Activated CD4-positive, alpha-beta memory T cell treated with anti-CD3 and anti-CD28 coated beads, Interleukin-2, amount 10 ng/mL, durations not matched to agents 7 days and 5 days (primary cell): Measurements from ENCODE around the gene SEC14L1. TPM values are rescaled to one million over a fixed set of nuclear protein-coding genes. Genes with fewer than 3 reads are reported as not detected.
"Not testable (repeated sequence)": the region's sequence is repeated elsewhere in the genome, so short reads cannot be mapped to it uniquely, and the experiment has no call there.

Experiments
- CTCF ChIA-PET: fragments of 350-600 bp; sonication (Branson Sonifier 250); formaldehyde crosslinking; loops from one replicate; lab custom pipeline; 2021; ENCODE audit warnings: antibody characterized with exemption, inconsistent platforms; lab: Charles Lee
- POLR2A ChIA-PET: fragments of 350-600 bp; sonication (Branson Sonifier 250); formaldehyde crosslinking; loops from one replicate; lab custom pipeline; 2021; ENCODE audit warnings: antibody characterized with exemption; lab: Charles Lee
- DNase-seq: peaks from one replicate; pipeline ENCODE4 v3.0.0-alpha.2; 2020
- H3K27ac Mint-ChIP-seq: one replicate; pipeline ENCODE4 v1.8.0; 2021; ENCODE audit warnings: mild to moderate bottlenecking, mixed read lengths
- H3K27me3 Mint-ChIP-seq: one replicate; pipeline ENCODE4 v1.8.0; 2021; ENCODE audit warnings: mixed read lengths
- H3K36me3 Mint-ChIP-seq: one replicate; pipeline ENCODE4 v1.8.0; 2021; ENCODE audit warnings: low read depth, mixed read lengths
- H3K4me1 Mint-ChIP-seq: one replicate; pipeline ENCODE4 v1.8.0; 2021; ENCODE audit warnings: mixed read lengths
- H3K4me3 Mint-ChIP-seq: one replicate; pipeline ENCODE4 v1.8.0; 2021; ENCODE audit warnings: mild to moderate bottlenecking, mixed read lengths
- H3K9me3 Mint-ChIP-seq: one replicate; pipeline ENCODE4 v1.8.0; 2021; ENCODE audit warnings: mixed read lengths
- total RNA-seq, 2 experiments: library from RNA; stranded (reverse); gene quantifications; one replicate each; pipeline ENCODE4 v1.2.3, GENCODE V29; 2021

SEC14L1 gene
- total RNA-seq, 2 experiments from 2014 or later: 77.2 to 82.2 TPM

DNA sequence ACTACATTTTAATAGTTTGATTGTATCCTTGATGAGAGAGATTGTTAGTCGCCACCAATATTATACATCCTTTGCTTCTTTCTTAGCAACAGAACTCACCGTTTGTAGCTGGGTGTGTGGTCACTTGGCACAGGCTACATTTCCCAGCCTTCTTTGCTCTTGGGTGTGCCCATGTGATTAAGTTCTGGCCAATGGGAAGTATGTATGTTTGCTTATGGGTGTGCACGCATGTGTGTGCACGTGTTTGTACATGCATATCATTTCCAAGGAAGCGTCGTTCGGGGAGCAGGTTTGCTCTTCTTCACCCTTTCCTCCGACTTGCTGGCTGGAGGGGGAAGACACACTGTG is 4.4 kb upstream of the SEC14L1 start:
- ChIA-PET CTCF (interaction anchor here (2.4 kb wide), 1 partner anchor 8 kb away, joined by 15 read pairs; no protein-coding TSS in a partner anchor), POLR2A (no interaction called here)
- H3K4me1 Mint-ChIP-seq: peaks cover 40% of the 10 kb centered on the region
- DNase-seq: no peak
- H3K27ac Mint-ChIP-seq: no peak overlapping the region
- H3K27me3 Mint-ChIP-seq: no peaks in the 10 kb centered on the region
- H3K4me3 Mint-ChIP-seq: no peak overlapping the region
- H3K9me3 Mint-ChIP-seq: peaks cover 28% of the 10 kb centered on the region
- H3K36me3 Mint-ChIP-seq: peaks cover 37% of the 10 kb centered on the region

DNA sequence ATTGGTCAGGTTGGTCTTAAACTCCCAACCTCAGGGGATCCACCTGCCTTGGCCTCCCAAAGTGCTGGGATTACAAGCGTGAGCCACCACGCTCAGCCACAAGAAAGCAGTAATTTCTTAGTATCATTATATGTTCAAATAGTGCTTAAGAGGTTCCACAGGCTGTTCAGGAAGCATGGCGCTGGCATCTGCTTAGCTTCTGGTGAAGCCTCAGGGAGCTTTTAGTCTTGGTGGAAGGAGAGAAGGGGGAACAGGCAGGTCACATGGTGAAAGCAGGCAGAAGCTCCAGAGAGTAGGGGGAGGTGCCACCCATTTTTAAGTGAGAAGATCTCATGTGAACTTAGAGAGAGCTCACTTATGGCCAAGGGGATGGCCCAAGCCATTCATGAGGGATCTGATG is 3.7 kb upstream of the SEC14L1 start:
- Mint-ChIP-seq H3K4me3 (no peak overlapping the region), H3K27me3 (no peaks in the 10 kb centered on the region), H3K27ac (peak overlapping the region; percentile 95), H3K4me1 (peaks cover 45% of the 10 kb centered on the region), H3K9me3 (peaks cover 28% of the 10 kb centered on the region), H3K36me3 (peaks cover 43% of the 10 kb centered on the region)
- ChIA-PET POLR2A (interaction anchor here (5.0 to 6.5 kb wide), 2 partner anchors 8 to 48 kb away, joined by 51 to 148 read pairs; no protein-coding TSS in a partner anchor), CTCF (interaction anchor here (2.1 to 2.4 kb wide), 2 partner anchors 8 to 50 kb away, joined by 8 to 15 read pairs; no protein-coding TSS in a partner anchor)
- no peak for DNase-seq

DNA sequence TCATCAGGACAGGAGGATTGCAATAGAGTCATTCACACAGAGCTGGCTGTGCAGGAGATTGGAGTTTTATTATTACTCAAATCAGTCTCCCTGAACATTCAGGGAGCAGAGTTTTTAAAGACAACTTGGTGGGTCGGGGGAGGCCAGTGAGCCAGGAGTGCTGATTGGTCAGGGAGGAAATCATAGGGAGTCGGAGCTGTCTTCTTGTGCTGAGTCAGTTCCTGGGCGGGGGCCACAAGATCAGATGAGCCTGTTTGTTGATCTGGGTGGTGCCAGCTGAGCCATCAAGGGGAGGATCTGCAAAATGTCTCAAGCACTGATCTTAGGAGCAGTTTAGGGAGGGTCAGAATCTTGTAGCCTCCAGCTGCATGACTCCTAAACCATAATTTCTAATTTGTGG is 2.9 kb upstream of the SEC14L1 start:
- H3K4me3 Mint-ChIP-seq, H3K27me3 Mint-ChIP-seq: not testable (repeated sequence)
- DNase-seq: peak; percentile 77
- ChIA-PET POLR2A (interaction anchor here (1.6 to 6.5 kb wide), 3 partner anchors 9 to 49 kb away, joined by 4 to 148 read pairs (median 51); no protein-coding TSS in a partner anchor), CTCF (interaction anchor here (2.1 to 2.4 kb wide), 2 partner anchors 9 to 51 kb away, joined by 8 to 15 read pairs; no protein-coding TSS in a partner anchor)
- peaks cover 49% of the 10 kb centered on the region for H3K36me3 Mint-ChIP-seq
- peak overlapping the region; percentile 95 for H3K27ac Mint-ChIP-seq
- peaks cover 28% of the 10 kb centered on the region for H3K9me3 Mint-ChIP-seq
- peaks cover 52% of the 10 kb centered on the region for H3K4me1 Mint-ChIP-seq

DNA sequence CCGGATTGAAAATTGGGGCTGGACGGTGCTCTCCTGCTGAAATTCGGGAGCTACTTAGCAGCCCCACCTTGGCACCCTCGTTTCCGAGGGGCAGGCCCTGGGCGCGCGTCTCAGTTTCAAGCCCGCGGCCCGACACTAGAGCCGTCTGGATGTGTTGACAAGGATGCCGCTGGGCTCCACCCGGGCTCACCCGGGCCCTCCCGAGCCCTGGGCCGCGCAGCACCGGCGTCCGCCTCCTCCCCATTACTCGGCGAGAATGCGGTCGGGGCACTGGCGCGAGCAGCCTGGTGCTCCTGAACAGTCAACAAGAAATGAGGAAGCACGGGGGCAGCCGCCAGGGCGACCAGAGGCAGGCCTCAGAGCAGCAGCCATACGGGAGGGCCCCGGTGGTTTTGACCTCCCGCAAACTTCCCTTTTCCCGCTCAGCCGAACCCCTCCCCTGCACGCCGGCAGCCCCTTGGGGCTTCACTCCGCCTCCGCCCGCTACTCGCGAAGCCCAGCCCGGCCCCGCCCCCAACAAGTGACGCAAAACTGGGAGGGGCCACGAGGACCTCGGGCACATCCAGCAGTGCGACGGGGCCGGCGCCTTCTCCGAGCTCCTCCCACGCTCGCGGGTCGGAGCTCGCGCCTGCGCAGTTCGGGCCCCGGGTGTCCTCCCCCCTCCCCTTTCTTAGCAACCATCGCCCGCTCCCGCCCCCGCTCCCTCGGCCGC is 447 bp upstream of the SEC14L1 start:
- peaks cover 63% of the 10 kb centered on the region for H3K36me3 Mint-ChIP-seq
- H3K4me3 Mint-ChIP-seq: peak overlapping the region; percentile 72
- H3K4me1 Mint-ChIP-seq: peaks cover 66% of the 10 kb centered on the region
- no peaks in the 10 kb centered on the region for H3K27me3 Mint-ChIP-seq
- POLR2A ChIA-PET: interaction anchor here (0.8 to 6.5 kb wide), 17 partner anchors 11 to 469 kb away, joined by 3 to 148 read pairs (median 4); partner anchors contain the start of genes MFSD11 and SRSF2
- peak overlapping the region; percentile 95 for H3K27ac Mint-ChIP-seq
- DNase-seq: peak; percentile 100
- CTCF ChIA-PET: interaction anchor here (1.0 to 3.1 kb wide), 8 partner anchors 10 to 54 kb away, joined by 3 to 19 read pairs (median 6); no protein-coding TSS in a partner anchor
- H3K9me3 Mint-ChIP-seq: peaks cover 22% of the 10 kb centered on the region

DNA sequence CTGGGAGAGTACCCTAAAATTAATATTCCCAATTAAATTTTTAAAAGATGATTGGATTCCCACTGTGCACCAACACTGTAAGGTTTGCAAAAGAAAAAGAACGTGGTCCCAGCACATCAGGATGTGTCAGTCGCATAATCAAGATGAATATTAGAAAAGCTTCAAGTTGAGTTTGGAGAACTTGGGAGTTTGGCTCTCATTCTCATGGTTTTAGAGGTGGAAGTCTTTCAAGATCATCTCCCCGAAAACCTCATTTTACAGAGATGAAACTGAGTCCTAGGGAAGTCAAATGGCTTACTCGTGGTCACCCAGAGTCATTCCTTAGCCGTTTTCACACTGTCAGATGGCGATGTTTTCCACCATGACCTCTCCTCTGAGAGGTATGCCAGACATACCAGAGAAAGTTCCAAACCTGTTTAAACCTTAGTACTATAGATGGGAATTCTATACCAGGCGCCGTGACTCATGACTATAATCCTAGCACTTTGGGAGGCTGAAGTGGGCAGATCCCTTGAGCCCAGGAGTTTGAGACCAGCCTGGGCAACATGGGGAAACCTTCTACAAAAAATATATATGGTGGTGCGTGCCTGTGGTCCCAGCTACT is 1.2 kb downstream of the SEC14L1 start:
- Mint-ChIP-seq H3K27me3 (no peaks in the 10 kb centered on the region), H3K27ac (peak overlapping the region; percentile 82), H3K36me3 (peaks cover 73% of the 10 kb centered on the region), H3K4me3 (peak overlapping the region; percentile 86), H3K4me1 (peaks cover 74% of the 10 kb centered on the region), H3K9me3 (peaks cover 16% of the 10 kb centered on the region)
- ChIA-PET CTCF (interaction anchor here (1.5 to 3.1 kb wide), 3 partner anchors 14 to 54 kb away, joined by 7 to 19 read pairs (median 19); no protein-coding TSS in a partner anchor), POLR2A (interaction anchor here (1.0 to 6.5 kb wide), 7 partner anchors 9 to 407 kb away, joined by 3 to 148 read pairs (median 5); no protein-coding TSS in a partner anchor)
- no peak for DNase-seq

DNA sequence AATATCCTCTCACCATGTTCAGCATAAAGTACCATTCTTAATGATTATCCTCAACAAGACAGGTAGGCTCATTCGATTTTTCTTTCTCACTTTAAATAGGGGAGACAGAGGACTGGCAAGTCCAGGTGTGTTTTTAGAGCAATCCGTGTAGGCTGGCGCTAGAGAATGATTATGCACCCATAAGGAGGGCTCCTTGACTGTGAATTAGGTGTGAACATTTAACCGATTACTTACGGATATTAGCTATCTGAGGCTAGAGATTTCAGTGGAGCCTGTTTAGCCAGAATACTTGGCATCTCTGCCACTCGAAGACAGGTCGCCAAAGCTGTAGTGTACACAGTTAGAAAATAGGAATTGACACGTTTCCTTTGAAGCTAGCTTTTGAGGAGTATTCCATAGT is 1.9 kb downstream of the SEC14L1 start:
- ChIA-PET CTCF (no interaction called here), POLR2A (interaction anchor here (1.0 to 6.5 kb wide), 3 partner anchors 13 to 408 kb away, joined by 3 to 148 read pairs (median 3); no protein-coding TSS in a partner anchor)
- H3K4me3 Mint-ChIP-seq: peak overlapping the region; percentile 60
- peaks cover 73% of the 10 kb centered on the region for H3K36me3 Mint-ChIP-seq
- no peak for DNase-seq
- no peaks in the 10 kb centered on the region for H3K27me3 Mint-ChIP-seq
- peaks cover 9% of the 10 kb centered on the region for H3K9me3 Mint-ChIP-seq
- peaks cover 74% of the 10 kb centered on the region for H3K4me1 Mint-ChIP-seq
- H3K27ac Mint-ChIP-seq: peak overlapping the region; percentile 22

DNA sequence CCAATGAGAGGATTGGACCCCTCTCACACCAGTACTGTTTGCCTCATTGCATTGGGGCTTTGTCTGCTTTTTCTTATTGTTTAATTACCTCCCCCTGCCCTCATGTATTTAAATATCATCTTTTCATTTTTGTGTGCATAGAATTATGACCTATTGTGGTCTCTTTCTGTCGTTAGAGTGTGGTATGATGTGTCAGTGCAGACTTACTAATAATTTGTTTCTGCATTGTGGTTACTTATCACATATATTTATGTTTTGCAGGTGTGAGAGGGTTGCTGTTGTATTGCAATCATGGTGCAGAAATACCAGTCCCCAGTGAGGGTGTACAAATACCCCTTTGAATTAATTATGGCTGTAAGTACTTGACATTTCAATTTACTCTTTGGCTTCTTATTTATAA is 2.5 kb downstream of the SEC14L1 start:
- CTCF ChIA-PET: no interaction called here
- H3K36me3 Mint-ChIP-seq: peaks cover 73% of the 10 kb centered on the region
- POLR2A ChIA-PET: interaction anchor here (1.5 to 6.5 kb wide), 2 partner anchors 14 to 408 kb away, joined by 3 to 148 read pairs; no protein-coding TSS in a partner anchor
- peaks cover 4% of the 10 kb centered on the region for H3K9me3 Mint-ChIP-seq
- no peak overlapping the region for H3K4me3 Mint-ChIP-seq
- no peak overlapping the region for H3K27ac Mint-ChIP-seq
- peaks cover 73% of the 10 kb centered on the region for H3K4me1 Mint-ChIP-seq
- DNase-seq: no peak
- no peaks in the 10 kb centered on the region for H3K27me3 Mint-ChIP-seq

DNA sequence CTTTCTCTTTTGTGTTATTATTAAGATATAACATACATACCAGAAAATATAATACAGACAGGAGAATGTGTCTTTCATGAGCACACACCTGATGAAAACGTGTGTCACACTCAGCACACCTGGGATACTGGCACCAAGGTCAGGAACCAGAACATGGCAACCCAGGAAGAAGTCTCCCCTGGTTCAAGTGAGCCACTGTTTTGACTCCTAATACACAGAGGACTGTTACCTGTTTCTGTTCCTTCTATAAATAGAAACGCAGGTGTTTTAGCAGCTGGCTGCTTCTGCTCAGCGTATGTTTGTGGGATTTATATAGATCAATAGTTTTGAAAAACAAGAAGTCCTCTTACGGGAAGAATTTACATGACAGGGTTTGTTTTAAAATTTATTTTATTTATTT is 3.5 kb downstream of the SEC14L1 start:
- Mint-ChIP-seq H3K36me3 (peaks cover 77% of the 10 kb centered on the region), H3K27ac (no peak overlapping the region), H3K4me1 (peaks cover 77% of the 10 kb centered on the region), H3K9me3 (peaks cover 2% of the 10 kb centered on the region), H3K4me3 (no peak overlapping the region), H3K27me3 (no peaks in the 10 kb centered on the region)
- POLR2A ChIA-PET: no interaction called here
- no peak for DNase-seq
- CTCF ChIA-PET: no interaction called here

DNA sequence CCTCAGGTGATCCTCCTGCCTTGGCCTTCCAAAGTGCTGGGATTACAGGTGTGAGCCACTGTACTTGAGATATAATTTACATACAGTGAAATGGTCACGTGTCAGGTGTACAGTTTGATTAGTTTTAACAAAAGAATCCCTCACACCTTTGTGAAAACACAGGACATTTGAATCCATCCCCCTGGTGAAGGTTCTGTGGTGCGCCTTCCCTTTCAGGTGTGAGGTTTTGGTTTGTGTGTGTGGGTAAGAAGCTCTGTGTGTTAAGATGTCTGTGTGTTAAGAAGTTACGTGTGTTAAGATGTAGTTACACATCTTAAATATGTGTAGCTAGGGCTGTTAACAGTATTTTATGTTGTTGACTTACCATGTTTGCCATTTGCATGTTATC is 4.4 kb downstream of the SEC14L1 start:
- CTCF ChIA-PET: interaction anchor here (1.0 kb wide), 1 partner anchor 57 kb away, joined by 5 read pairs; no protein-coding TSS in a partner anchor
- H3K36me3 Mint-ChIP-seq: peaks cover 75% of the 10 kb centered on the region
- H3K27me3 Mint-ChIP-seq: no peaks in the 10 kb centered on the region

DNA sequence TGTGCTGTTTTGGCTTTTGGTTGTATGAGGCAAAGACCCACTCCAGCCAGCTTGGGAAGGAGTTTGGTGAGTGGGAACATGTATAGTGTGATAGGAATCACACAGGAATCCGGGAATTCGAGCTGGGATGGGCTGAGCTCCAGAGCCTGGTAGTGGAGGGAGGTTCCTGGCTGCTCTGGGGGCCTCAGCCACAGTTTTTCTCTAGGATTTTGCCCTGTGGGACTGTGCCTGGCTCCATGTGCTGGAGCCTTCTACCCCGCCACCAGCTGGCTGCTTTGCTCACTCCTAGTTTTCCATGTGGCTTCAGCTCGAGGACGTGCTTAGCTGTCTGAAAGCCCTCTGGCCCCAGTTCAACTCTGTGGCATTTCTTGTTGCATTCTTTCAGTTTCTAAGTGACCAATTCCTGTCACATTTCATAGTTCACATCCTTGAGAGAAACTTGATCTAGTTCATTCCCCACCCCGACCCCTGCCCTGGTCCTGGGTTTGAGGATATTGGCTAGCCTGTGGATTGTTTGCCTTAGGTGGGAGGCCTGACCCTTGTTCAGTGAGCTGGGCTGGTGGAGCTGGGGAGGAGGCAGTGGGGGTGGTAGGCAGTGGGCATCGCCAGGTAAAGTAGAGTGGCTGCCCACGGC is 5.0 kb downstream of the SEC14L1 start:
- CTCF ChIA-PET: interaction anchor here (1.0 kb wide), 1 partner anchor 57 kb away, joined by 5 read pairs; no protein-coding TSS in a partner anchor
- POLR2A ChIA-PET: interaction anchor here (1.3 kb wide), 1 partner anchor 17 kb away, joined by 4 read pairs; no protein-coding TSS in a partner anchor

More for the DNA sequence above, 4.4 kb downstream of the SEC14L1 start:
- Mint-ChIP-seq H3K27ac (peak overlapping the region; percentile 51), H3K9me3 (no peaks in the 10 kb centered on the region), H3K4me1 (peaks cover 72% of the 10 kb centered on the region), H3K4me3 (no peak overlapping the region)
- POLR2A ChIA-PET: interaction anchor here (1.3 kb wide), 1 partner anchor 16 kb away, joined by 4 read pairs; no protein-coding TSS in a partner anchor
- DNase-seq: no peak

DNA sequence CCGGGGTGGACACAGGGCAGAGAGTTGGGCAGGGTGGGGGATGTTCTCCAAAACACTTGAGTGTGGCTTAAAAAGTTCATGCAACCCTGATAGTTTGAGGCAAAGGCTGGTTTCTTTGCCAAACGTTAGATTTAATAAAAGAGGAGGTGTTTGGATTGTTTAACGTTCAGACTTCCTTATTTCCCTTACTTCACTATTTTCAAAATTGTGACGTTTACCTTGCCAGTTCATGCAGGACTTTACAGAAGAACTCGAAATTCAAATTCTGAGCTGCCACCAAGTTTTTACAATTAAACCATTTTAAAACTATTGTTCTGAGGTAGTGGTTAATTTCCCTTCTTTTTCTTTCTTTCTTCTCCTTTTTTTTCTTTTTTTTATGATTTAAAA is 5.5 kb downstream of the SEC14L1 start:
- POLR2A ChIA-PET: interaction anchor here (1.3 kb wide), 1 partner anchor 17 kb away, joined by 4 read pairs; no protein-coding TSS in a partner anchor
- H3K27ac Mint-ChIP-seq: no peak overlapping the region
- H3K4me3 Mint-ChIP-seq: no peak overlapping the region

More for the DNA sequence above, 5.0 kb downstream of the SEC14L1 start:
- Mint-ChIP-seq H3K27ac (peak overlapping the region; percentile 51), H3K9me3 (no peaks in the 10 kb centered on the region), H3K4me3 (no peak overlapping the region), H3K36me3 (peaks cover 80% of the 10 kb centered on the region), H3K27me3 (no peaks in the 10 kb centered on the region), H3K4me1 (peaks cover 72% of the 10 kb centered on the region)
- DNase-seq: no peak

DNA sequence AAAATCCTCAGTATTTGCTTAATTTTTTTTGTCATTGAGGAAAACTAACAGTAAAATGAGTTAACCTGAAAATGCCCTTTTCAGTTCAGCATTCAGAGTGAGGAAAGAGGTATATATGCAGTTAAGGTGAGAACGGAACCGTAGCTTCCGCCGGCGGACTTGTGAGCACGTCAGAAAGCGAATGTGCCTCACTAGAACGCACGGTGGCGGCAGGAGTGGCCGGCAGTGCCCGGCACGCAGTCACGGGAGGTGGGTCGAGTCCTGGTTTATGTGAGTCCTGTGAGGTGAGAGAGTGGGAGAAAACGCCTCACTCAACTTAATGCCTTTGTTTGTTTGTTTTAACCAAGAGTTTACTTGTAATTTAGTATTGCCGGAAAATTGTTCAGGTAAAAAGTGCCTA is 6.1 kb downstream of the SEC14L1 start:
- H3K9me3 Mint-ChIP-seq: no peaks in the 10 kb centered on the region
- H3K36me3 Mint-ChIP-seq: peaks cover 87% of the 10 kb centered on the region
- no peaks in the 10 kb centered on the region for H3K27me3 Mint-ChIP-seq
- no peak for DNase-seq
- no peak overlapping the region for H3K4me3 Mint-ChIP-seq
- POLR2A ChIA-PET: no interaction called here
- CTCF ChIA-PET: no interaction called here
- peaks cover 68% of the 10 kb centered on the region for H3K4me1 Mint-ChIP-seq
- H3K27ac Mint-ChIP-seq: no peak overlapping the region

More for the DNA sequence above, 5.5 kb downstream of the SEC14L1 start:
- no peak for DNase-seq
- CTCF ChIA-PET: no interaction called here
- Mint-ChIP-seq H3K9me3 (no peaks in the 10 kb centered on the region), H3K27me3 (no peaks in the 10 kb centered on the region), H3K4me1 (peaks cover 72% of the 10 kb centered on the region), H3K36me3 (peaks cover 85% of the 10 kb centered on the region)
